K562 (cell line): ENCODE data around the gene SNAPC3.

Experiments used
- FIP1L1 ChIP-seq: fragments of 200-400 bp; formaldehyde crosslinking; IDR thresholded peaks from 2 replicates; pipeline ENCODE4 v1.6.1; 2018; ENCODE audit warnings: mild to moderate bottlenecking, low read depth, low read length; ENCODE audit not compliant: poor library complexity, severe bottlenecking
- MAFK ChIP-seq: IDR thresholded peaks from 2 replicates; pipeline ENCODE4 v1.6.1; 2011; ENCODE audit warnings: low read length, improper control_type of control experiment
- NCOA4 ChIP-seq: fragments of 450-650 bp; IDR thresholded peaks from 2 replicates; pipeline ENCODE4 v1.6.1; 2018; ENCODE audit warnings: mild to moderate bottlenecking; ENCODE audit not compliant: partially characterized antibody
- NFIC ChIP-seq: fragments of 450-650 bp; IDR thresholded peaks from 2 replicates; pipeline ENCODE4 v1.6.1; 2017; ENCODE audit warnings: mild to moderate bottlenecking, inconsistent platforms
- POLR2AphosphoS5 ChIP-seq: IDR thresholded peaks from 2 replicates; pipeline ENCODE4 v1.6.1; 2011; ENCODE audit warnings: mild to moderate bottlenecking, low read depth, low read length, moderate library complexity; ENCODE audit not compliant: control insufficient read depth, insufficient read depth
- RBM17 ChIP-seq: fragments of 200-400 bp; formaldehyde crosslinking; IDR thresholded peaks from 2 replicates; pipeline ENCODE4 v1.6.1; 2017; ENCODE audit warnings: low read depth, mild to moderate bottlenecking, low read length, borderline replicate concordance
- TF ChIP-seq, protein P1 (sequence below), 3 experiments: IDR thresholded peaks in 2 of 3; conservative IDR thresholded peaks in 1 of 3; 2 replicates each; pipeline ENCODE4 v1.5.1; 2011 to 2012; ENCODE audit warnings: low read length in 3 of 3, mild to moderate bottlenecking in 3 of 3, control low read depth in 2 of 3, improper control_type of control experiment in 1 of 3, inconsistent platforms in 1 of 3, low read depth in 1 of 3, mixed read lengths in 1 of 3, moderate library complexity in 1 of 3; ENCODE audit not compliant: insufficient read depth in 2 of 3
- TF ChIP-seq, protein P2 (sequence below): sonication (generic); formaldehyde crosslinking; IDR thresholded peaks from 2 replicates; pipeline ENCODE4 v1.9.0; 2022; ENCODE audit warnings: mild to moderate bottlenecking, missing genetic modification reagents
- TF ChIP-seq, protein P3 (sequence below): fragments of 450-650 bp; formaldehyde crosslinking; IDR thresholded peaks from 2 replicates; pipeline ENCODE4 v1.4.0; 2022; ENCODE audit warnings: missing genetic modification characterization

DNA sequence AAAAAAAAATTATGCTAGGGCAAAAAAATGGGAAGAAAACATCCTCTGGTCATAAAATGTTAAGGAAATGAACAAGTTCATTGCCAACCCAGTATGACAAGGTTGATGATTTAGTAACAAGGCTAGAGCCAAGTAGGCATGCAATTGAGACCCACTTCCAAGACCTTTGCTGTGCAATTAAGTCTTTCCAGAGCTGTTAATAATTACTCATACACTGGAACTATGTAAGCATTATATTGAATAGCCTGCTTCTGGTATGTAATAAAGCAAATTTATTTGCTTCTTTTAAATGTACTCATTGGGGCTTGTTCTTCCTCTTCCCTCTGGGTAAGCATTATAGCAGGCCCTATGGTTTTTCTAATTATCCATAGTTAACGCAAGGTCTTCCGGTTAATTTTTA, 32.5 kb upstream of the SNAPC3 start:
- TF ChIP-seq, protein P1, sequence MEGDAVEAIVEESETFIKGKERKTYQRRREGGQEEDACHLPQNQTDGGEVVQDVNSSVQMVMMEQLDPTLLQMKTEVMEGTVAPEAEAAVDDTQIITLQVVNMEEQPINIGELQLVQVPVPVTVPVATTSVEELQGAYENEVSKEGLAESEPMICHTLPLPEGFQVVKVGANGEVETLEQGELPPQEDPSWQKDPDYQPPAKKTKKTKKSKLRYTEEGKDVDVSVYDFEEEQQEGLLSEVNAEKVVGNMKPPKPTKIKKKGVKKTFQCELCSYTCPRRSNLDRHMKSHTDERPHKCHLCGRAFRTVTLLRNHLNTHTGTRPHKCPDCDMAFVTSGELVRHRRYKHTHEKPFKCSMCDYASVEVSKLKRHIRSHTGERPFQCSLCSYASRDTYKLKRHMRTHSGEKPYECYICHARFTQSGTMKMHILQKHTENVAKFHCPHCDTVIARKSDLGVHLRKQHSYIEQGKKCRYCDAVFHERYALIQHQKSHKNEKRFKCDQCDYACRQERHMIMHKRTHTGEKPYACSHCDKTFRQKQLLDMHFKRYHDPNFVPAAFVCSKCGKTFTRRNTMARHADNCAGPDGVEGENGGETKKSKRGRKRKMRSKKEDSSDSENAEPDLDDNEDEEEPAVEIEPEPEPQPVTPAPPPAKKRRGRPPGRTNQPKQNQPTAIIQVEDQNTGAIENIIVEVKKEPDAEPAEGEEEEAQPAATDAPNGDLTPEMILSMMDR (IDR thresholded peaks at IDR 0.05 in 2 of 3, conservative IDR thresholded peaks at IDR 0.05 in 1 of 3; ENCODE audit: insufficient read depth in 2 of 3, low read depth in 1 of 3, low read length in 3 of 3): no peak
- TF ChIP-seq MAFK: no peak
- no peak for TF ChIP-seq NFIC
- TF ChIP-seq POLR2AphosphoS5: no peak
- TF ChIP-seq, protein P2, sequence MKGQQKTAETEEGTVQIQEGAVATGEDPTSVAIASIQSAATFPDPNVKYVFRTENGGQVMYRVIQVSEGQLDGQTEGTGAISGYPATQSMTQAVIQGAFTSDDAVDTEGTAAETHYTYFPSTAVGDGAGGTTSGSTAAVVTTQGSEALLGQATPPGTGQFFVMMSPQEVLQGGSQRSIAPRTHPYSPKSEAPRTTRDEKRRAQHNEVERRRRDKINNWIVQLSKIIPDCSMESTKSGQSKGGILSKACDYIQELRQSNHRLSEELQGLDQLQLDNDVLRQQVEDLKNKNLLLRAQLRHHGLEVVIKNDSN (CRISPR knock-in tag): no peak
- no peak for TF ChIP-seq FIP1L1
- TF ChIP-seq, protein P3, sequence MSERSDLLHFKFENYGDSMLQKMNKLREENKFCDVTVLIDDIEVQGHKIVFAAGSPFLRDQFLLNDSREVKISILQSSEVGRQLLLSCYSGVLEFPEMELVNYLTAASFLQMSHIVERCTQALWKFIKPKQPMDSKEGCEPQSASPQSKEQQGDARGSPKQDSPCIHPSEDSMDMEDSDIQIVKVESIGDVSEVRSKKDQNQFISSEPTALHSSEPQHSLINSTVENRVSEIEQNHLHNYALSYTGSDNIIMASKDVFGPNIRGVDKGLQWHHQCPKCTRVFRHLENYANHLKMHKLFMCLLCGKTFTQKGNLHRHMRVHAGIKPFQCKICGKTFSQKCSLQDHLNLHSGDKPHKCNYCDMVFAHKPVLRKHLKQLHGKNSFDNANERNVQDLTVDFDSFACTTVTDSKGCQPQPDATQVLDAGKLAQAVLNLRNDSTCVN: no peak
- no peak for TF ChIP-seq RBM17
- TF ChIP-seq NCOA4: no peak
